HG02884 (cell line): ENCODE measurements around the gene ARSG.
"Not testable (repeated sequence)": the region's sequence is repeated elsewhere in the genome, so short reads cannot be mapped to it uniquely, and the experiment has no call there.

Experiments used
- ATAC-seq: cut with Tn5 transposase; IDR thresholded peaks from one replicate; pipeline ENCODE4 v1.9.1; 2021; ENCODE audit warnings: mild to moderate bottlenecking, moderate library complexity; ENCODE audit not compliant: unreplicated experiment

ARSG gene

GRCh38 chr17:68327823-68328557 is 36.7 kb downstream of the ARSG start:
- no peak for ATAC-seq

- ATAC-seq: no peak
Observed at GRCh38 chr17:68328676-68329075, 37.4 kb downstream of the ARSG start.

GRCh38 chr17:68329331-68329730 is 38.0 kb downstream of the ARSG start:
- no peak for ATAC-seq

GRCh38 chr17:68331932-68332331 is 40.6 kb downstream of the ARSG start:
- ATAC-seq: not testable (repeated sequence)

- no peak for ATAC-seq
Observed at GRCh38 chr17:68334393-68334792, 43.1 kb downstream of the ARSG start.

- no peak for ATAC-seq
Observed at GRCh38 chr17:68341482-68341881, 50.2 kb downstream of the ARSG start.

GRCh38 chr17:68343976-68344375 is 52.7 kb downstream of the ARSG start:
- no peak for ATAC-seq

GRCh38 chr17:68344701-68345136 is 53.4 kb downstream of the ARSG start:
- no peak for ATAC-seq

GRCh38 chr17:68346448-68346847 is 55.2 kb downstream of the ARSG start:
- ATAC-seq: no peak

GRCh38 chr17:68347380-68347779 is 56.1 kb downstream of the ARSG start:
- no peak for ATAC-seq

- peak; percentile 71 for ATAC-seq
Observed at GRCh38 chr17:68349157-68349556, 57.9 kb downstream of the ARSG start.

- no peak for ATAC-seq
Observed at GRCh38 chr17:68351395-68351794, 60.1 kb downstream of the ARSG start.

- no peak for ATAC-seq
Observed at GRCh38 chr17:68352041-68352440, 60.7 kb downstream of the ARSG start.

- not testable (repeated sequence) for ATAC-seq
Observed at GRCh38 chr17:68352671-68353070, 61.4 kb downstream of the ARSG start.

GRCh38 chr17:68353111-68353521 is 61.8 kb downstream of the ARSG start:
- no peak for ATAC-seq

GRCh38 chr17:68354311-68354710 is 63.0 kb downstream of the ARSG start:
- not testable (repeated sequence) for ATAC-seq

- ATAC-seq: not testable (repeated sequence)
Observed at GRCh38 chr17:68355108-68355507, 63.8 kb downstream of the ARSG start.

- peak; percentile 99 for ATAC-seq
Observed at GRCh38 chr17:68356520-68356919, 65.2 kb downstream of the ARSG start.

- no peak for ATAC-seq
Observed at GRCh38 chr17:68356949-68357455, 65.7 kb downstream of the ARSG start.

- no peak for ATAC-seq
Observed at GRCh38 chr17:68357886-68358285, 66.6 kb downstream of the ARSG start.

GRCh38 chr17:68359791-68360535 is 68.7 kb downstream of the ARSG start:
- ATAC-seq: no peak

GRCh38 chr17:68365469-68365868 is 74.2 kb downstream of the ARSG start:
- ATAC-seq: no peak
